HG03045 (cell line): ENCODE measurements around the gene LPP.

Source experiments
- ATAC-seq: cut with Tn5 transposase; IDR thresholded peaks from one replicate; pipeline ENCODE4 v1.9.1; 2021; ENCODE audit warnings: mild to moderate bottlenecking, moderate library complexity; ENCODE audit not compliant: unreplicated experiment

Gene LPP

DNA sequence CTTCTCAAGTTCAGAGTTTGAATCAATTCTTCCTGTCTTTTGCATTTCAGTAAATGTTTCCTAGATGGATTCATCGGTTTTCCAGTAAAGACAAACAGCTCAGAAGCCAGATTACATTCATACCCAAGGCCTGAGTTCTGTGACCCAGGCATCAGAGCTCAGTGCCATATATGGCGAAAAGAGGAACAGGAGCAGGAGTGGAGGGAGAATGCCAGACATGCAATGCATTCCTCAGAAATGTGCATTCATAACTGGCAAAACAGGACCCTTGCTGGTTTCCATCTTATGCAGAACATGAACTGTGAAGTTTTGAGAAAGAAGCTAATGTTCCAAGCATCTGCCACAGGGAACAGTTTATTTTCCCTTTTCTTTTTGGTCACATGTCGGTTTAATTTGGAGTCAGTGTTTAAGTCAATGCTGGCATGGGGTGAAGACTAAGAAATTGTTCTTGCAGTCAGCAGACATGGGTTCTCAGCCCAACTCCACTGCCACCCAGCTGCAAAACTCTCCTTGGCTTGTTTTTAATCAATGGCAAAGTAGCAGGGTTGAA, 116.5 kb downstream of the LPP start:
- no peak for ATAC-seq

DNA sequence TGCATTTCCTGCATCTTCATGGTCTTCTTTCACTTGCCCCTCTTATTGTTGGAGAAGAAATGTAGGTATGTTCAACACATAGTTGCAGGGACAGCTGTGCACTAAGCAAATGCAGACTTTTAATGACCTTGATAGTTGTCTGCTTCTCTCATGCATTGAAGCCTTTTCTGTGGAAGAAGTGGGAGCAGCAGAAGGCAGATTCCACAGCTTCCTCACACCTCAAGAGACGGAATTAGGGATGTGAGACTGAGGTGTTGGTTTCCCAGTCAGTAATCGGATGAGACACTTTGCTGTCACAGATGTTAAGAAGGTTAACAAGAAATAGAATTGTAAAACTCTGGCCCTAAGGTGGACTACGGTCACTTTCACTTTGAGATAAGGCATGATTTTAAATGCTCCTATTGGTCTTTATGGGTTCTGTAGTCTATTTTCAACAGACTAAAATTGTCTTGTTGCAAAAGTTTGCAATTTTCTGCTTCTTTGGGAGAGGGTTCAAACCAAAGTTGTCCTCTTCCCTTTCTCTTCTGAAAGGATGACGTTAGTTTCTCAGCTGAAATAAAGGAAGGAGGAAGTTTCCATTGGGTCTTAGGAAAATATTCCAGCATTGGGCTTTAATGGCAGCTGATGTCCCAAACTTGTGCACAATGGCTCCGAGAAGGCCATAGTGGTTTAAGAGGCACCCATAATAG, 117.4 kb downstream of the LPP start:
- ATAC-seq = no peak

DNA sequence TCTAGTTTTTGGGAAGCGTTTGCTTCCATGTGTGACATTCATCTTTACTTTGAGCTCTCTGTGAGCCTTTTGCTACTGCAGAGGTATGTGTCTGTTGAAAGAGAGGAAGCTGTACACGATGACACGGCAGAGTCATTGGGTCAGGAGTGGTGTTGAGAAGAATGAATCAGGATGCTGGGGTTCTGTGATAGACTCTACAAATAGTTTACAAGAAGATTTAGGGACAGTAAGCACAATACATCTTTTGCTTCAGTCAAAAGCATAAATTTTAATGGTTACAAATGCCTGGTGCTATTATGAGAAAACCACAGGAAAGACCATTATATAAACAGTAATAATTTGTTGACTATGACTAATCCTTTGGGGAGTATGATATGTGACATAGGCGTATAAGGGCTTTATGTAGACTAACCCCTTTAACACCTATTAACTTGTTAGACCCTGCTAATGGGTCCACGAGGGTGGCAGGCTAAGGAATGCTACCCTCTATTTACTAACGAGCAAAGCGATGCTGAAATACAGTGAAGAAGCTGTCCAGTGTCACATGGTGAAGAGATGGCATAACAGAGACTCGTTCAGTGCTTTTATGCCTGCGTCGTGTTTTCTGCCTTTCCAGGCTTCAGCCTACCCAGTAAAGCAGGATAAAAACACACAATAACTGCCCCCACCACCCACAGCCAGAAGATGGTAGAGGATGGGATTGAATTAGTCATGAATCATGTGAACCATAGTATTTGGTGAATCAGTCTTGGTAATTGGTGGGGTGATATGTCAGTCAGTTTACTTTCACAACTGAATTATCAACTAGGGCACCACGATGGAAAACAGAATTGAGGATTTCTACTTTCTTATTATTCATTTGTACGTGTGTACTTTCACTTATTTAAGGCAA, 118.8 kb downstream of the LPP start:
- ATAC-seq = no peak

DNA sequence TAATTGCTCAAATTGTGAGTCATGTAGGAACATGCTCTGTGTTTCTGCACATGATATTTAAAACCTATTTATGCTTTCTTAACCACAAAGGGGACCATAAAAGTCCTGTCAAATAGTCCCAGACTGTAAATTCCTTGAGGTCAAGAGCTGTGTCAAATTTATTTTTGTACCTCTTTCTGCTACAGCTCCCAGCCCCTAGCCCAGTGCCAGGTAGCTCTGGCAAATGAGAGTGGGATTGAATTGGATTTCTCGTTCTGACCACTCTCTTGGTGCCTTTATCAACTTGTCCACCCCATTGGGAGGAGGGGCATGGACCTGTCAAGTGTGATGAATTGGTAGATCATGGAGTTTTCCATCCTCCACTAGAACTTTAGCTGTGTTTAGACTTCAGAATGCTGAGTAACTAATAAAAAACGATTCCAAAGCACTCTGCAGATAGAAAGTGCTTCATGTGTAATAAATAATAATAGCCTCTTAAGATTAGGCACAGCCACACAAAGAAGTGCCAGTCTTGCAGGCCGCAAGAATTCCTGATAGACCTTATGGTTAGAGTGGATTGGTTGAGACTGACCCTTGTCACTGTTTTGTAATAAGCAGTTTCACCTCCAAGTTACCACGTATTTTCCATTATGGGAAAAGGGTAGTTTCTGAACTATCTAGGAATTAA, 120.4 kb downstream of the LPP start:
- ATAC-seq = no peak

DNA sequence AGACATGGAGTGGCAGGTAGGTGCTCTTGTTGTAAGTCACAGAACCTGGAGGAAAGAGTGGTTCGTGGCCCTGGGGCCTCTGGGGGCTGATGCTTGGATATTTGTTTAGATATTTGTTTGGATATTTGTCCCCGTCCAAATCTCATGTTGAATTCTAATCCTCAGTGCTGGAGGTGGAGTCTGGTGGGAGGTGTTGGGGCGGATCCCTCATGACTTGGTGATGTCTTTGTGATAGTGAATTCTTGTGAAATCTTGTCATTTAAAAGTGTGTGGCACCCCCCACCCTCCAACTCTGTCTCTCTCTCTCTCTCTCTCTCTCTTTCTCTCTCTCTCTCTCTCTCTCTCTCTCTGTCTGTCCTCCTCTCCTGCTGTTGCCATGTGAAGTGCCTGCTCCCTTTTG, 122.4 kb downstream of the LPP start:
- no peak for ATAC-seq

GRCh38 chr3:188278717-188279324, 124.9 kb downstream of the LPP start:
- ATAC-seq = no peak

DNA sequence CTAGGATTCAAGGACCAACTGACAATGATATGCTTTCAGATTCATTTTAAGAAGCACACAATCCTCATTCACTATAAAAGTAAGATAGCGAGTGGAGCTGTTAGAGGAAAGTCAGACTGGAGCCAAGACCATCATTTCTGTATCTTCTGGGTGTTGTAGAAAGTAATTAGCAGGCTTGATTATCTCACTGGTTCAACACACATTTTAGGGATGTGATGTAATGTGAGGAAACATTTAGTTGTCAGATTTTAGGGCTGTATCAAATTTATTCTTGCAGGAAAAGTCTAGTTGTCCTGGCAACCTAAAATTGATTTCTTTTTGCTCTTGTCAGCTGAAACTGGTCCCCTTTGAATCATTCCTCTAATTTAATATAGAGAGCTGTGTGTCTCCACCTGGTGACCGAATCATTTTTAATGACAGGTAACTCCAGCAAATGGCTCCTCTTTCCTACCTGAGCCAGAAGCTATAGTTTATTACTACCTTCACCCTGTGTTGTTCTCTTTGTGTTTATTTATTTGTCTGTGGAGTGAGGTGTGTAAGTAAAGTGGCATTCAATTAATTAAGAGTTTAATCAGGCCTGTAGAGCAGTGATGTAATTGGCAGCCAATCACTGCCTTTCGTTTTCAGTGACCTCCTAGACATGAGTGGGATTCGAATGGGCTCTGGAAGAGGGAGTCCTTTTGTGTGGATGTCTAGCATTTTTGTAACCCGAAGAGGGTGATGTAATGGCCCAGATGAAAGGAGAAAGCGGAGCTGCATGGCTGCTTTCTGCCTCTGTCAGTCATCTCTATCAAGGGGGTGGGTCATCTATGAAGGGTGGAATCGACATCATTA, 125.8 kb downstream of the LPP start:
- no peak for ATAC-seq

DNA sequence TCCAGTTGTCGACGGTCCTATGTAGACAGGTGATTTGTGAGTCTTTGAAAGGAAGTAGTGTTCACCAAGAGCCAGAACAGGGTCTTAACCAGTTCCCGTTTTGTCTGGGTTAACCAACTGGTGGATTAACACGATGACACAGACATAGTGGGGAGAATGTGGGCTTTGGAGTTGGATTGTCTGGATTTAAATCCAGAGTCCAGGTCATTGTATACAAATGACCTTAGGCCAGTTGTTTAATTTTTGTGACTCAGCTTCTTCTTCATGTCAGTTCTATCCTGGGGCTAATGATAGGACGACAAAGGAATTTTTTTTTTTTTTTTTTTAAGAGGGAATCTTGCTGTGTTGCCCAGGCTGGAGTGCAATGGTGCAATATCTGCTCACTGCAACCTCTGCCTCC, 126.7 kb downstream of the LPP start:
- ATAC-seq = no peak

- no peak for ATAC-seq
Measured at GRCh38 chr3:188282871-188283270, 128.9 kb downstream of the LPP start.

DNA sequence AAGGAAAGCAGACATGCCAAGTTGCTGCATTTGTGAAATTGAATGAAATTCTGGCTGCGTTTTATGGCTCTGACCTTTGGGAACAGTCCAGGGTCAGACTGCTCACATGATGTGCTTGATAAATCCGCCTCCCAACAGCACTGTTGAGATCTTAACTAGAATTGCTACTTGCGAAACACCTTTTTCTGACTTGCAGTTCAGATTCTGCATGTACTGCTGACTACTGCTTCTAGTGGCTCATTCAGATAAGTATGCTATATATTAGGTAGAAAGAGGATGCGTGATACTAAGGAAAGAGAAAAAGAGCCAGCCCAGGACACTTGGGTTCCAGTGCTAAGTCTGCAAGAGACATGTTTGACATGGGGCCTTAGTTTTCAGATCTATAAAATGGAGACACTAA, 129.4 kb downstream of the LPP start:
- ATAC-seq = no peak

DNA sequence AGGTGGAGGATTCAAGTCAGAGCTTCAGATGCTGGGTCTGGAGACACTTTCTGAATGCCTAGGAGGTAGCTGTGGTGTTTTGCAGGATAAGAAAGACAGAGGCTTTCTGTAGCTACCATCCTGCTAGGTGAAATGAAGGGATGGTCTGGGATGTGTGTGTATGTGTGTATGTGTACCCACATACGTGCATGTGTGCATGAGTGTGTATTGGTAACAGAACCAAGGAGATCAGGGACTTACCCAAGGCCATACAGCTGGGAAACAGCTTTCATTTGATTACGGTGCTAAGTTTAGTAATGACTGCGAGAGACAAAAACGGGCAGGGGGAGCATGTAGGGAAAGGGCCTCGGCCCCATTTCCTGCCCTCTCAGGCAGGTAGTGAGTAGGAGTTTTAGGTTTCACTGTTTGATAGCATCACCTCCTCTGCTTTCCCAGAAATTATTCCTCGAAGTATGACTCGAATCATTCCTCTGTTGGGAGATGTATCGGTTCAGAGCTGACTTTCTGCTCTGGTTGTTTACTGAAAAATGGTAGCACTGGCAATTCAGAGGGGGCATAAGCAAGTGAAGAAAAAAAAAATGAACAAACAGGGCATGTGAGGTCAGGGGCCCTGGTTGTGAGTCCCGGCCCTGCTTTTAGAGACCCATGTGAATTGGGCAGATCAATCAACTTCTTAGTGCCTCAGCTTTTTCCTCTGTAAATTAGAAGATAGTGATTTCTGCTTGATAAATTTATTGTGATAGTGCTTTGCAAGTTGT, 130.7 kb downstream of the LPP start:
- no peak for ATAC-seq

- ATAC-seq = no peak
Measured at GRCh38 chr3:188286087-188286513, 132.1 kb downstream of the LPP start.

DNA sequence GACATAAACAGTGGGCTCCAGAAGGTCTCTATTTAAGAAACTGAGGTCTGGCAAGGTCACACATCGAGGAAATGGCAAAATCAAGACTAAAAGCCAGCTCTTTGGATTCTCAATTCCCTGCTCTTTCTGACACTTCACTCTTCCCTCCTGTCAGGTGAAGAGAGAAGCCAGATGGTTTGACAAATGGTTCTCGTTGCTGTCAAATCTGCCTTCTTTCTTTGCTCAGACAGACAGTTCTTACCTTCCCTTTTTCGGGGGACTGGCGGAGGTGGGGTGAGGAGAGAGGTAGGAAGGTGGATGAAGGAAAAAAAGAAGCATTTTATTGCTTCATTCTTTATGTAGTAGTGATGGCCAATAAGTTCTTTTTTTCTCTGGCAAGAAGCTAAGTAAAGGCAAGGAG, 133.4 kb downstream of the LPP start:
- no peak for ATAC-seq

DNA sequence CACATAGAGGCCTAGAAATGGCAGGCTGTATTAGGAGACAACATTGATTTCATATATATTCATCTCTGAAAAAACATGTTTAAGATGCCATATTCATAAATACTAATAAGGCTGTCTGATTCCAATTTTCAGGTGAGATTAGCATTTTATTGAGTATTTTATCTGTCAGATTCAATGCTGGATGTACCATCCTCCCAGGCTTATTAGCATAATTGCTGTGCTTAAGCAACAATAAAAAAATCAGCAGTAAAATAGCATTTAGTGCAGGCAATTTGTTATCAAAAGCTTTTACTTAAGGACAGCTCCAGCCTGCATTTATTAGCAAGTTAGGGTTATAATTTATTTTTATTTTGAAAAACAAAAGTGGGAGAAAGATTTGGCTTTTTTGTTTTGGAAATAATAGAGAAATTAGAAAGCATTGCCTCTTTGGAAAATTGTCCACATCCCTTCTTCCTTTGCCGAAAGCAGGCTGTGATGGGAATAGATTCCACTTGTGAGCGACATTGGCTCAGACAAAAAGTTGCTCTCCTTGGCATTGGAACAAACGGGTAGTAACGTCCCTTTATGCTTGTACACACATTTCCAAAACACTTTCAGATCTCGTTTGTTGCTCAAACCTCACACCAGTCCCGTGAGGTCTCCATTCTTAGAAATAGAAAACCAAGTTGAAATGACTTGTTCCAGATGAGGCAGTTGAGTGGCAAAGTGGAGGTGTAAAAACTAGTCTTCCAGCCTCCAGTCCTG, 134.0 kb downstream of the LPP start:
- ATAC-seq = no peak

GRCh38 chr3:188292251-188292650, 138.3 kb downstream of the LPP start:
- ATAC-seq = no peak

DNA sequence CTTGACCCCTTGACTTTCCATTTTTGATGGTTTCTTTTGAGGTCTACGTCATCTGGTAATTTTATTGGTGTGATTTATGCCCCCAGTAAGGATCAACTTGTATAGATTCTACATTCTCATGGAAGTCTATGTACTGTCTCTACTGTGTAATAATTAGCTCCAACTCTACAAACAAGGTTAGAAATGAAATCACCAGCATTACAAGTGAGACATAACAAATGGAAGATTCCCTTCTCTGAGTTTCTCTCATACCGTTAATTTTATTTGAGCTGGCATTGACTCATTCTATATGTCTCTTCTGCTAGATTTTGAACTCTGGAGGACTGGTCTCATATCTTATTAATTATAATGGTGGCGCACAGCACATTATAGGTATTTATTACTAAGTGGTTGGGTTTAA, 138.9 kb downstream of the LPP start:
- no peak for ATAC-seq

- no peak for ATAC-seq
Measured at GRCh38 chr3:188294113-188294512, 140.2 kb downstream of the LPP start.

GRCh38 chr3:188294823-188295487, 141.0 kb downstream of the LPP start:
- no peak for ATAC-seq
